GM19240 (cell line): ENCODE results near the gene ATP13A3.

Source experiments
- DNase-seq: peaks from one replicate; pipeline ENCODE4 v3.0.0; 2011; ENCODE audit warnings: low spot score; ENCODE audit not compliant: insufficient read length

The ATP13A3 gene

GRCh38 chr3:194446172-194446571 is 40.6 kb downstream of the ATP13A3 start:
- no peak for DNase-seq

- no peak for DNase-seq
Measured at GRCh38 chr3:194443901-194444300, 42.9 kb downstream of the ATP13A3 start.

- no peak for DNase-seq
Measured at GRCh38 chr3:194440756-194441155, 46.0 kb downstream of the ATP13A3 start.

GRCh38 chr3:194439881-194440550 is 46.8 kb downstream of the ATP13A3 start:
- DNase-seq = no peak

- DNase-seq = no peak
Measured at GRCh38 chr3:194434503-194434902, 52.3 kb downstream of the ATP13A3 start.

- no peak for DNase-seq
Measured at GRCh38 chr3:194431554-194431953, 55.2 kb downstream of the ATP13A3 start.

- DNase-seq = no peak
Measured at GRCh38 chr3:194425399-194425798, 61.4 kb downstream of the ATP13A3 start.

GRCh38 chr3:194424953-194425352 is 61.8 kb downstream of the ATP13A3 start:
- no peak for DNase-seq

GRCh38 chr3:194424373-194424772 is 62.4 kb downstream of the ATP13A3 start:
- DNase-seq = no peak

GRCh38 chr3:194423317-194423716 is 63.5 kb downstream of the ATP13A3 start:
- no peak for DNase-seq

- DNase-seq = no peak
Measured at GRCh38 chr3:194422188-194422587, 64.6 kb downstream of the ATP13A3 start.

GRCh38 chr3:194418671-194419070 is 68.1 kb downstream of the ATP13A3 start:
- no peak for DNase-seq

GRCh38 chr3:194407423-194407822 is 79.4 kb downstream of the ATP13A3 start:
- DNase-seq = no peak

- no peak for DNase-seq
Measured at GRCh38 chr3:194405766-194406165, 81.0 kb downstream of the ATP13A3 start.

- DNase-seq = no peak
Measured at GRCh38 chr3:194404365-194405140, 82.2 kb downstream of the ATP13A3 start.

GRCh38 chr3:194401868-194402329 is 84.9 kb downstream of the ATP13A3 start:
- no peak for DNase-seq

GRCh38 chr3:194401346-194401745 is 85.5 kb downstream of the ATP13A3 start:
- DNase-seq = no peak

GRCh38 chr3:194399874-194400411 is 86.9 kb downstream of the ATP13A3 start:
- DNase-seq = no peak

- no peak for DNase-seq
Measured at GRCh38 chr3:194399166-194399565, 87.6 kb downstream of the ATP13A3 start, which contains the start of gene GP5. TSS of gene GP5 (minus strand) at chr3:194399266. CDS start at chr3:194398282, 984 bp downstream.

- no peak for DNase-seq
Measured at GRCh38 chr3:194397757-194398312, 89.0 kb downstream of the ATP13A3 start.

- no peak for DNase-seq
Measured at GRCh38 chr3:194396859-194397756, 89.7 kb downstream of the ATP13A3 start.
